ENCODE results near the gene ERCC3.

DNA sequence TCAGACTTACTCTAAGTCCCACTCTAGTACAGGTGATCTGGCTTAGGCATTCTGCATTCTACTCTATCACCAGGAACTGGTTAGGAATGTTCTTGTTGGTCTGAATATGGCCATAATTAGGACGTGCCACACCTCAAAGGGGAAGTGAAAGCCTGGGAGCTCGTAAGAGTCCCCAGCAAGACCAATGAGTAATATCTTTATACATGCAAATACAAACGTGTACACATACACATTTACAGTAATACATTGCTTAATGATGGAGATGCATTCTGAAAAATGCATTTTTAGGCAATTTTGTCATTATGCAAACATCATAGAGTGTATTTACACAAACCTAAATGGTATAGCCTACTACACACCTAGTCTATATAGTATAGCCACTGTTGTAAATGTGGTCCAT lies 19.5 kb upstream of the ERCC3 start:
- no peak for TF ChIP-seq POLR2A (IDR thresholded peaks at IDR 0.05; ENCODE audit: low read depth, low read length)
- TF ChIP-seq POLR2AphosphoS5 (IDR thresholded peaks at IDR 0.05; ENCODE audit: low read depth, low read length), result no peak
